ENCODE results near the gene FAM32A.
"Not testable (repeated sequence)": the region's sequence is repeated elsewhere in the genome, so short reads cannot be mapped to it uniquely, and the experiment has no call there.

Gene FAM32A

GRCh38 chr19:16166417-16166816 is 18.8 kb upstream of the FAM32A start:
- no peak for DNase-seq

- no peak for DNase-seq
Measured at GRCh38 chr19:16167055-16167454, 18.2 kb upstream of the FAM32A start.

- DNase-seq, result no peak
Measured at GRCh38 chr19:16168465-16169081, 16.6 kb upstream of the FAM32A start.

GRCh38 chr19:16170134-16170533 is 15.1 kb upstream of the FAM32A start:
- DNase-seq, result no peak

GRCh38 chr19:16175954-16176353 is 9.3 kb upstream of the FAM32A start:
- DNase-seq, result no peak

- DNase-seq, result not testable (repeated sequence)
Measured at GRCh38 chr19:16178866-16179265, 6.3 kb upstream of the FAM32A start.

- no peak for DNase-seq
Measured at GRCh38 chr19:16180611-16181010, 4.6 kb upstream of the FAM32A start.

GRCh38 chr19:16184665-16185122 is 516 bp upstream of the FAM32A start:
- no peak for DNase-seq

- DNase-seq, result peak; percentile 50
Measured at GRCh38 chr19:16185768-16186123, 536 bp downstream of the FAM32A start.

GRCh38 chr19:16188521-16188920 is 3.3 kb downstream of the FAM32A start:
- DNase-seq, result no peak

GRCh38 chr19:16190198-16190597 is 5.0 kb downstream of the FAM32A start:
- DNase-seq, result no peak

GRCh38 chr19:16190736-16191135 is 5.5 kb downstream of the FAM32A start:
- no peak for DNase-seq

GRCh38 chr19:16191216-16191908 is 6.2 kb downstream of the FAM32A start:
- DNase-seq, result no peak

GRCh38 chr19:16193466-16193865 is 8.3 kb downstream of the FAM32A start:
- no peak for DNase-seq

- DNase-seq, result no peak
Measured at GRCh38 chr19:16197188-16197621, 12.0 kb downstream of the FAM32A start.

GRCh38 chr19:16197622-16198369 is 12.6 kb downstream of the FAM32A start, which contains the start of gene AP1M1:
Gene AP1M1, plus strand, starts transcription at chr19:16197911. Its CDS starts 116 bp downstream, at chr19:16198027.
- peak; percentile 99 for DNase-seq

- no peak for DNase-seq
Measured at GRCh38 chr19:16198370-16198651, 13.1 kb downstream of the FAM32A start.

GRCh38 chr19:16199275-16199932 is 14.2 kb downstream of the FAM32A start:
- no peak for DNase-seq

GRCh38 chr19:16200038-16201010 is 15.1 kb downstream of the FAM32A start:
- DNase-seq, result no peak

- DNase-seq, result no peak
Measured at GRCh38 chr19:16201011-16201391, 15.8 kb downstream of the FAM32A start.

- no peak for DNase-seq
Measured at GRCh38 chr19:16202320-16203255, 17.4 kb downstream of the FAM32A start.
